RWPE2 (cell line): ENCODE data around the gene GIT2.
A peak's percentile ranks its signal among the peaks of the same experiment; 100 is the strongest.

Experiments
- ATAC-seq: fragments of 200-7000 bp; cut with Tn5 transposase; 3 replicates; pipeline ENCODE4 v1.9.1; 2021; ENCODE audit warnings: low read depth
- DNase-seq: peaks from one replicate; pipeline ENCODE4 v3.0.0-alpha.2; 2020; ENCODE audit warnings: low spot score
- H3K27ac ChIP-seq: fragments of 450-650 bp; 2 replicates; pipeline ENCODE4 v1.5.1; 2017; ENCODE audit warnings: mild to moderate bottlenecking; ENCODE audit not compliant: poor library complexity, severe bottlenecking
- H3K27me3 ChIP-seq: fragments of 250-450 bp; sonication (Bioruptor Pico); 2 replicates; pipeline ENCODE4 v1.5.1; 2021; ENCODE audit warnings: mild to moderate bottlenecking, moderate library complexity; ENCODE audit not compliant: insufficient read depth, poor library complexity, severe bottlenecking
- H3K36me3 ChIP-seq: fragments of 250-450 bp; sonication (Bioruptor Pico); 2 replicates; pipeline ENCODE4 v1.5.1; 2020; ENCODE audit warnings: low read depth, mild to moderate bottlenecking, moderate library complexity
- H3K4me1 ChIP-seq: fragments of 250-450 bp; sonication (Bioruptor Pico); 2 replicates; pipeline ENCODE4 v1.5.1; 2021; ENCODE audit warnings: mild to moderate bottlenecking, moderate library complexity; ENCODE audit not compliant: insufficient read depth, poor library complexity, severe bottlenecking
- H3K4me3 ChIP-seq: fragments of 250-450 bp; sonication (Bioruptor Pico); 2 replicates; pipeline ENCODE4 v1.5.1; 2021; ENCODE audit warnings: mild to moderate bottlenecking, moderate library complexity; ENCODE audit not compliant: severe bottlenecking
- H3K9me3 ChIP-seq: fragments of 250-450 bp; sonication (Bioruptor Pico); 2 replicates; pipeline ENCODE4 v1.5.1; 2021; ENCODE audit warnings: mild to moderate bottlenecking, moderate library complexity; ENCODE audit not compliant: severe bottlenecking
- TF ChIP-seq, protein P1 (sequence below): fragments of 450-650 bp; IDR thresholded peaks from one replicate; pipeline ENCODE4 v1.5.1; 2017; ENCODE audit warnings: mild to moderate bottlenecking, moderate library complexity; ENCODE audit not compliant: poor library complexity, severe bottlenecking

GIT2 gene

DNA sequence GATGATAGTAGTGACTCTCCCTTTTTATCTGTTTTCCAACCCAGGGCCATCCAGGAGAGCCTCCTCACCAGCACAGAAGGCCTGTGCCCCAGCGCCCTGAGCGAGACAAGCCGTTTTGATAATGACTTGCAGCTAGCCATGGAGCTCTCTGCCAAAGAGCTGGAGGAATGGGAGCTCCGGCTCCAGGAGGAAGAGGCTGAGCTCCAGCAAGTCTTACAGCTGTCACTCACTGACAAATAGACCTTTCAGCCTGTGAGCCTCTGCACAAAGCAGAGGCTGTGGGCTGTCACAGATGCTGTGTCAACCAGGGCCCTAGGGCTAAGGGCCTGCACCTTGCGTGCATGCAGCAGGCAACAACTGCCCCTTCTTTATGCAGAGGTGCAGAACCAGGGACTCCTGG lies 41.1 kb upstream of the GIT2 start:
- H3K9me3 ChIP-seq, result no peaks in the 10 kb centered on the region
- no peak for ATAC-seq
- H3K36me3 ChIP-seq, result peaks cover 43% of the 10 kb centered on the region
- DNase-seq, result no peak
- TF ChIP-seq, protein P1, sequence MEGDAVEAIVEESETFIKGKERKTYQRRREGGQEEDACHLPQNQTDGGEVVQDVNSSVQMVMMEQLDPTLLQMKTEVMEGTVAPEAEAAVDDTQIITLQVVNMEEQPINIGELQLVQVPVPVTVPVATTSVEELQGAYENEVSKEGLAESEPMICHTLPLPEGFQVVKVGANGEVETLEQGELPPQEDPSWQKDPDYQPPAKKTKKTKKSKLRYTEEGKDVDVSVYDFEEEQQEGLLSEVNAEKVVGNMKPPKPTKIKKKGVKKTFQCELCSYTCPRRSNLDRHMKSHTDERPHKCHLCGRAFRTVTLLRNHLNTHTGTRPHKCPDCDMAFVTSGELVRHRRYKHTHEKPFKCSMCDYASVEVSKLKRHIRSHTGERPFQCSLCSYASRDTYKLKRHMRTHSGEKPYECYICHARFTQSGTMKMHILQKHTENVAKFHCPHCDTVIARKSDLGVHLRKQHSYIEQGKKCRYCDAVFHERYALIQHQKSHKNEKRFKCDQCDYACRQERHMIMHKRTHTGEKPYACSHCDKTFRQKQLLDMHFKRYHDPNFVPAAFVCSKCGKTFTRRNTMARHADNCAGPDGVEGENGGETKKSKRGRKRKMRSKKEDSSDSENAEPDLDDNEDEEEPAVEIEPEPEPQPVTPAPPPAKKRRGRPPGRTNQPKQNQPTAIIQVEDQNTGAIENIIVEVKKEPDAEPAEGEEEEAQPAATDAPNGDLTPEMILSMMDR, result no peak
- no peaks in the 10 kb centered on the region for H3K27me3 ChIP-seq
- H3K4me3 ChIP-seq, result no peak overlapping the region
- peak overlapping the region; percentile 95 for H3K27ac ChIP-seq
- peaks cover 20% of the 10 kb centered on the region for H3K4me1 ChIP-seq

DNA sequence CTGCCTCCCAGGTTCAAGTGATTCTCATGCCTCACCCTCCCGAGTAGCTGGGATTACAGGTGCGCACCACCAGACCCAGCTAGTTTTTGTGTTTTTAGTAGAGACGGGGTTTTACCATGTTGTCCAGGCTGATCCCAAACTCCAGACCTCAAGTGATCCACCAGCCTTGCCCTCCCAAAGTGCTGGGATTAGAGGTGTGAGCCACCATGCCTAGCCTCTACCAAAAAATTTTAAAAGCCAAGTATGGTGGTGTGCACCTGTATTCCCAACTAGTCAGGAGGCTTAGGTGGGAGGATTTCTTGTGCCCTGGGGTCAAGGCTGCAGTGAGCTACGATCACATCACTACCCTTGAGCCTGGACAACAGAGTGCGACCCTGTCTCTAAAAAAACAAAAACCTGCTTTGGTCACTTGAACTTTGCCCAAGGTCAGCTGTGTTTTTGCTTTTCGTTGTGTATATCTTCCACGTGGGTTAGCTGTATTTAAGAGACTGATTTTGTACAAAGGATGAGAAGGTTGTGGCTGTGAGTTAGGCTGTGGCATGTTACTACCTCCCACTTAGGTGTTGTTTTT lies 39.5 kb upstream of the GIT2 start:
- no peaks in the 10 kb centered on the region for H3K9me3 ChIP-seq
- DNase-seq (no peak), ATAC-seq (no peak)
- TF ChIP-seq, protein P1, result no peak
- peaks cover 20% of the 10 kb centered on the region for H3K4me1 ChIP-seq
- H3K36me3 ChIP-seq, result peaks cover 50% of the 10 kb centered on the region
- H3K4me3 ChIP-seq, result no peak overlapping the region
- no peak overlapping the region for H3K27ac ChIP-seq
- H3K27me3 ChIP-seq, result no peaks in the 10 kb centered on the region

DNA sequence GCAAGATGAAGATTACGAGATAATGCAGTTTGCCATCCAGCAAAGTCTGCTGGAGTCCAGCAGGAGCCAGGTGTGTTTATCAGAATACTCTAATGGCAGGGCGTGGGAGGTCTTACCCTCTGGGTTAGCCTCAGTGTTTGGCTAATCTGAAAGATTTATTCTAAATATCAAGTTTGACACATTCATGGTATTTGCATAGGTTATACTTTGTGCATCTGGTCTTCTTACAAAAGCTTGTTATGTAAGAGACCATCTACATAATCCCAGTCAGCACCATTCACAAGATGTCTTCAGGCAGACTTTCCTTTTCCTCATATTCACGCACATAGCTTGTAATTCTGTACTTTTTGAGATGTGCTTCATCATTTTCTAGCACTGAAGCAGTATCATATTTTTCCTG lies 37.7 kb upstream of the GIT2 start:
- TF ChIP-seq, protein P1, result no peak
- ATAC-seq (no peak), DNase-seq (no peak)
- Histone ChIP-seq H3K4me1 (peaks cover 8% of the 10 kb centered on the region), H3K4me3 (no peak overlapping the region), H3K36me3 (peaks cover 67% of the 10 kb centered on the region), H3K27me3 (no peaks in the 10 kb centered on the region), H3K27ac (no peak overlapping the region), H3K9me3 (no peaks in the 10 kb centered on the region)

DNA sequence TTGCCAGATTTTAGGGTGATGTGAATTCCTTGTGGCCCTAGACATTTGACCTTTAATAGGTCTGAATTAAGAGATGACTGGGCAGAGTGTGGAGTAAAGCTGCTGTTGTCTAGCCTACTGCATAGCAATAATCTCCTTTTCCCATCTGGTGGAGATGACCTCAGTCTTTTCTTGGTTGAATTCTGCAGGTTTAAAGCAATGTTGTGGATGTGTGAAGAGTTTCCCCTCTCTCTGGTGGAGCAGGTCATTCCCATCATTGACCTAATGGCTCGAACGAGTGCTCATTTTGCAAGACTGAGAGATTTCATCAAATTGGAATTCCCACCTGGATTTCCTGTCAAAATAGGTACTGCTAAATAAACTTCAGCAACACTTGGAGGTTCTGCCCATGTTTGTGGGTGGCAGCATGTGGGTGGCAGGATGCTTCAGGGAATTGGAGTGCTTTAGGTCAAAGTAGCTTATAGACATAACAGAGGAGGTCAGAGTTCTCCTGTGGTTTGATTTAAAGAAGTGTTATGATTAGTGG lies 33.2 kb upstream of the GIT2 start:
- no peak for ATAC-seq
- Histone ChIP-seq H3K9me3 (no peaks in the 10 kb centered on the region), H3K36me3 (peaks cover 79% of the 10 kb centered on the region), H3K4me3 (no peak overlapping the region), H3K27ac (no peak overlapping the region), H3K4me1 (peaks cover 5% of the 10 kb centered on the region), H3K27me3 (no peaks in the 10 kb centered on the region)
- DNase-seq, result no peak
- TF ChIP-seq, protein P1, result no peak

DNA sequence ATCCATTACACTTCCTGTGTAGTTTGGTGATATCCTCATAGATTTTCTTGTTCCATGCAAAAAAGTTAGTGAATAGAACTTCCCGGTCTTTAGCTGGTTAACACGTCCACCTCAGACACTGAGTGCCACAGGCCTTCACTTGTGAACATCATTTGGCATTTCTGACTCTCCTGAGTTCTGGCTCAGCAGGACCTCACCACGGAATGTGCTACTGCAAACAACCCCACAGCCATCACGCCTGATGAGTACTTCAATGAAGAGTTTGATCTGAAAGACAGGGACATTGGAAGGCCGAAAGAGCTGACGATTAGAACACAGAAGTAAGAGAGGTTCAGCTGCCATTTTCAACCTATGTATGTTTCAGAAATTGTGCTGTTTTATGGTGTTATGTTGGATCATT lies 32.2 kb upstream of the GIT2 start:
- Histone ChIP-seq H3K36me3 (peaks cover 78% of the 10 kb centered on the region), H3K9me3 (no peaks in the 10 kb centered on the region), H3K27ac (no peak overlapping the region), H3K27me3 (no peaks in the 10 kb centered on the region), H3K4me1 (peaks cover 6% of the 10 kb centered on the region), H3K4me3 (no peak overlapping the region)
- ATAC-seq, result no peak
- no peak for DNase-seq
- TF ChIP-seq, protein P1, result no peak
